Prostate gland (tissue), 2 donors: ENCODE results near the gene SGO2.

Experiments
- POLR2A ChIP-seq: fragments of 450-650 bp; IDR thresholded peaks from one replicate; pipeline ENCODE4 v1.6.1; 2016; ENCODE audit warnings: antibody characterized with exemption, mild to moderate bottlenecking
- TF ChIP-seq, protein P1 (sequence below), 4 experiments: fragments of 200-600 bp in 2 of 4; fragments of 450-650 bp in 2 of 4; sonication (generic) in 2 of 4; IDR thresholded peaks; 1 replicate in 3 of 4; 2 replicates in 1 of 4; pipeline ENCODE4 v1.5.1; 2016 to 2019; ENCODE audit warnings: antibody characterized with exemption in 4 of 4, mild to moderate bottlenecking in 2 of 4, moderate library complexity in 2 of 4

GRCh38 chr2:200609028-200609614 is 83.1 kb downstream of the SGO2 start:
- TF ChIP-seq, protein P1, sequence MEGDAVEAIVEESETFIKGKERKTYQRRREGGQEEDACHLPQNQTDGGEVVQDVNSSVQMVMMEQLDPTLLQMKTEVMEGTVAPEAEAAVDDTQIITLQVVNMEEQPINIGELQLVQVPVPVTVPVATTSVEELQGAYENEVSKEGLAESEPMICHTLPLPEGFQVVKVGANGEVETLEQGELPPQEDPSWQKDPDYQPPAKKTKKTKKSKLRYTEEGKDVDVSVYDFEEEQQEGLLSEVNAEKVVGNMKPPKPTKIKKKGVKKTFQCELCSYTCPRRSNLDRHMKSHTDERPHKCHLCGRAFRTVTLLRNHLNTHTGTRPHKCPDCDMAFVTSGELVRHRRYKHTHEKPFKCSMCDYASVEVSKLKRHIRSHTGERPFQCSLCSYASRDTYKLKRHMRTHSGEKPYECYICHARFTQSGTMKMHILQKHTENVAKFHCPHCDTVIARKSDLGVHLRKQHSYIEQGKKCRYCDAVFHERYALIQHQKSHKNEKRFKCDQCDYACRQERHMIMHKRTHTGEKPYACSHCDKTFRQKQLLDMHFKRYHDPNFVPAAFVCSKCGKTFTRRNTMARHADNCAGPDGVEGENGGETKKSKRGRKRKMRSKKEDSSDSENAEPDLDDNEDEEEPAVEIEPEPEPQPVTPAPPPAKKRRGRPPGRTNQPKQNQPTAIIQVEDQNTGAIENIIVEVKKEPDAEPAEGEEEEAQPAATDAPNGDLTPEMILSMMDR (IDR thresholded peaks at IDR 0.05): no peak
- TF ChIP-seq POLR2A: no peak
